Esophagus squamous epithelium (tissue), 4 donors: Measurements from ENCODE around the gene HAPSTR1.

Experiments used
- POLR2A ChIP-seq, 4 donors: fragments of 450-650 bp; IDR thresholded peaks; one replicate each; pipeline ENCODE4 v1.6.1; 2017; ENCODE audit warnings: antibody characterized with exemption in 4 of 4, mild to moderate bottlenecking in 4 of 4, moderate library complexity in 3 of 4
- TF ChIP-seq, protein P1 (sequence below), 6 experiments: fragments of 450-650 bp in 4 of 6; fragments of 200-600 bp in 2 of 6; sonication (generic) in 2 of 6; IDR thresholded peaks; one replicate each; pipeline ENCODE4 v1.5.1; 2016 to 2019; ENCODE audit warnings: antibody characterized with exemption in 6 of 6, mild to moderate bottlenecking in 4 of 6, moderate library complexity in 4 of 6

DNA sequence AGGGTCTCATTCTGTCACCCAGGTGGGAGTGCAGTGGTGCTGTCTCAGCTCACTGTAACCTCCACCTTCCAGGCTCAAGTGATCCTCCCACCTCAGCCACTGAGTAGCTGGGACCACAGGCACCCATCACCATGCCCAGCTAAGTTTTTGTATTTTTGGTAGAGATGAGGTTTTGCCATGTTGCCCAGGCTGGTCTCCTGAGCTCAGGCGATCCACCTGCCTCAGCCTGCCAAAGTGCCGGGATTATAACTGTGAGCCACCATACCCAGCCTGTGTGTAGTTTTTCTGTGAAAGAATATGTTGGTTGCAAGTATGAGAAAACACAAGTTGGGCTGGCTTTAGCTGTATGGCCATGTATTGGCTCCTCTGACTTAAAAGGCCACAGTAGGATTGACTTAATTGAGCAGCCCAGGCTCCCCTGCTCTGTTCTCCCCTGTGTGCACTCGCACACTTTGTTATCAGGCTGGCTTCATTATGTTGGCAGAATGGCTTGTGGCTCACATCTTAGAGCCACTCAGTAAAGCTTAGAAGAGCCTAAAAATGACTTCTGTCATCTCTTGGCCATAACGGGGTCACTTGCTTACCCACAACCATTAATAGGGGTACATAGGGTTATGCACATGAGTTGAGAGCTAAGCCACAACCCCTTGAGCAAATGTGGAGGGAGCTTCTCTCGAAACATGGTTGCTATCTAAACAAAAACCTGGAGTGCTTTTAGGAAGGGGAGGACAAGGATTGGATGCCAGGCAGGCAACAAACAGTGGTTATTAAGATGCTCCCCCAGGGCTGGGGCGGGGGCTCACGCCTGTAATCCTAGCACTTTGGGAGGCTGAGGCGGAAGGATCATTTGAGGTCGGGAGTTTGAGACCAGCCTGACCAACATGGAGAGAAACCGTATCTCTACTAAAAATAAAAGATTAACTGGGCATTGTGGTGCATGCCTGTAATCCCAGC lies 6.1 kb downstream of the HAPSTR1 start:
- no peak for TF ChIP-seq POLR2A (IDR thresholded peaks at IDR 0.05)
- TF ChIP-seq, protein P1, sequence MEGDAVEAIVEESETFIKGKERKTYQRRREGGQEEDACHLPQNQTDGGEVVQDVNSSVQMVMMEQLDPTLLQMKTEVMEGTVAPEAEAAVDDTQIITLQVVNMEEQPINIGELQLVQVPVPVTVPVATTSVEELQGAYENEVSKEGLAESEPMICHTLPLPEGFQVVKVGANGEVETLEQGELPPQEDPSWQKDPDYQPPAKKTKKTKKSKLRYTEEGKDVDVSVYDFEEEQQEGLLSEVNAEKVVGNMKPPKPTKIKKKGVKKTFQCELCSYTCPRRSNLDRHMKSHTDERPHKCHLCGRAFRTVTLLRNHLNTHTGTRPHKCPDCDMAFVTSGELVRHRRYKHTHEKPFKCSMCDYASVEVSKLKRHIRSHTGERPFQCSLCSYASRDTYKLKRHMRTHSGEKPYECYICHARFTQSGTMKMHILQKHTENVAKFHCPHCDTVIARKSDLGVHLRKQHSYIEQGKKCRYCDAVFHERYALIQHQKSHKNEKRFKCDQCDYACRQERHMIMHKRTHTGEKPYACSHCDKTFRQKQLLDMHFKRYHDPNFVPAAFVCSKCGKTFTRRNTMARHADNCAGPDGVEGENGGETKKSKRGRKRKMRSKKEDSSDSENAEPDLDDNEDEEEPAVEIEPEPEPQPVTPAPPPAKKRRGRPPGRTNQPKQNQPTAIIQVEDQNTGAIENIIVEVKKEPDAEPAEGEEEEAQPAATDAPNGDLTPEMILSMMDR (IDR thresholded peaks at IDR 0.05): no peak
